PFSK-1 (cell line): Measurements from ENCODE around the gene INTS14.

ENCODE experiments used
- FOXP2 ChIP-seq: optimal IDR thresholded peaks from 2 replicates; pipeline ENCODE3; 2011; ENCODE audit warnings: borderline replicate concordance, control low read depth, inconsistent platforms; ENCODE audit not compliant: insufficient read depth; ENCODE audit errors: extremely low read length, extremely low read depth
- POLR2AphosphoS5 ChIP-seq: IDR thresholded peaks from 2 replicates; pipeline ENCODE4 v1.6.1; 2012; ENCODE audit warnings: low read depth, mild to moderate bottlenecking, control low read depth, low read length, moderate library complexity
- SIN3A ChIP-seq: IDR thresholded peaks from 2 replicates; pipeline ENCODE4 v1.6.1; 2012; ENCODE audit warnings: mild to moderate bottlenecking, low read length, moderate library complexity, borderline replicate concordance; ENCODE audit not compliant: insufficient read depth
- TAF1 ChIP-seq: IDR thresholded peaks from 2 replicates; pipeline ENCODE4 v1.6.1; 2012; ENCODE audit warnings: low read length, control low read depth, borderline replicate concordance; ENCODE audit not compliant: insufficient read depth
- TF ChIP-seq, protein P1 (sequence below), 2 experiments: IDR thresholded peaks; 2 replicates each; pipeline versions ENCODE4 v1.6.1 to v1.8.0; 2011 to 2012; ENCODE audit warnings: low read depth in 2 of 2, low read length in 2 of 2, control low read depth in 1 of 2, inconsistent platforms in 1 of 2, mild to moderate bottlenecking in 1 of 2, moderate library complexity in 1 of 2; ENCODE audit not compliant: insufficient read depth in 1 of 2

The INTS14 gene

DNA sequence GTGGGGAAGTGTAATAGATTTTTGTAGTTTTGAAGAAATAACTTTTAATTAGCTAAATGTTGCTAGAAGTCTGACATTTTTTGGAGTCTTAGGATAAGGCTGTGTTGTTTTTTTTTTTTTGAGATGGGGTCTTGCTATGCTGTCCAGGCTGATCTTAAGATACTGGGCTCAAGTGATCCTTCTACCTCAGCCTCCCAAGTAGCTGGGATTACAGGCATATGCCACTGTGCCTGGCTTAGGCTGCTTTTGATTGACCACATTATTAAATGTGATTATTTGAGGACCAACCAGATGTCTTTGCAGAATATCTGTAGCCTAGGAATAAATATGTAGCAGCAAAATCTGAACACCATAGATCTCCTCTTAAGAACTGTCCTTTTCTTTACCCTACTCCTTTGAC lies 51.0 kb downstream of the INTS14 start:
- TF ChIP-seq FOXP2: no peak
- TF ChIP-seq, protein P1, sequence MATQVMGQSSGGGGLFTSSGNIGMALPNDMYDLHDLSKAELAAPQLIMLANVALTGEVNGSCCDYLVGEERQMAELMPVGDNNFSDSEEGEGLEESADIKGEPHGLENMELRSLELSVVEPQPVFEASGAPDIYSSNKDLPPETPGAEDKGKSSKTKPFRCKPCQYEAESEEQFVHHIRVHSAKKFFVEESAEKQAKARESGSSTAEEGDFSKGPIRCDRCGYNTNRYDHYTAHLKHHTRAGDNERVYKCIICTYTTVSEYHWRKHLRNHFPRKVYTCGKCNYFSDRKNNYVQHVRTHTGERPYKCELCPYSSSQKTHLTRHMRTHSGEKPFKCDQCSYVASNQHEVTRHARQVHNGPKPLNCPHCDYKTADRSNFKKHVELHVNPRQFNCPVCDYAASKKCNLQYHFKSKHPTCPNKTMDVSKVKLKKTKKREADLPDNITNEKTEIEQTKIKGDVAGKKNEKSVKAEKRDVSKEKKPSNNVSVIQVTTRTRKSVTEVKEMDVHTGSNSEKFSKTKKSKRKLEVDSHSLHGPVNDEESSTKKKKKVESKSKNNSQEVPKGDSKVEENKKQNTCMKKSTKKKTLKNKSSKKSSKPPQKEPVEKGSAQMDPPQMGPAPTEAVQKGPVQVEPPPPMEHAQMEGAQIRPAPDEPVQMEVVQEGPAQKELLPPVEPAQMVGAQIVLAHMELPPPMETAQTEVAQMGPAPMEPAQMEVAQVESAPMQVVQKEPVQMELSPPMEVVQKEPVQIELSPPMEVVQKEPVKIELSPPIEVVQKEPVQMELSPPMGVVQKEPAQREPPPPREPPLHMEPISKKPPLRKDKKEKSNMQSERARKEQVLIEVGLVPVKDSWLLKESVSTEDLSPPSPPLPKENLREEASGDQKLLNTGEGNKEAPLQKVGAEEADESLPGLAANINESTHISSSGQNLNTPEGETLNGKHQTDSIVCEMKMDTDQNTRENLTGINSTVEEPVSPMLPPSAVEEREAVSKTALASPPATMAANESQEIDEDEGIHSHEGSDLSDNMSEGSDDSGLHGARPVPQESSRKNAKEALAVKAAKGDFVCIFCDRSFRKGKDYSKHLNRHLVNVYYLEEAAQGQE (IDR thresholded peaks at IDR 0.05; ENCODE audit: insufficient read depth in 1 of 2, low read depth in 2 of 2, low read length in 2 of 2): no peak
- TF ChIP-seq POLR2AphosphoS5: no peak
- TF ChIP-seq SIN3A: no peak
- TF ChIP-seq TAF1: no peak

DNA sequence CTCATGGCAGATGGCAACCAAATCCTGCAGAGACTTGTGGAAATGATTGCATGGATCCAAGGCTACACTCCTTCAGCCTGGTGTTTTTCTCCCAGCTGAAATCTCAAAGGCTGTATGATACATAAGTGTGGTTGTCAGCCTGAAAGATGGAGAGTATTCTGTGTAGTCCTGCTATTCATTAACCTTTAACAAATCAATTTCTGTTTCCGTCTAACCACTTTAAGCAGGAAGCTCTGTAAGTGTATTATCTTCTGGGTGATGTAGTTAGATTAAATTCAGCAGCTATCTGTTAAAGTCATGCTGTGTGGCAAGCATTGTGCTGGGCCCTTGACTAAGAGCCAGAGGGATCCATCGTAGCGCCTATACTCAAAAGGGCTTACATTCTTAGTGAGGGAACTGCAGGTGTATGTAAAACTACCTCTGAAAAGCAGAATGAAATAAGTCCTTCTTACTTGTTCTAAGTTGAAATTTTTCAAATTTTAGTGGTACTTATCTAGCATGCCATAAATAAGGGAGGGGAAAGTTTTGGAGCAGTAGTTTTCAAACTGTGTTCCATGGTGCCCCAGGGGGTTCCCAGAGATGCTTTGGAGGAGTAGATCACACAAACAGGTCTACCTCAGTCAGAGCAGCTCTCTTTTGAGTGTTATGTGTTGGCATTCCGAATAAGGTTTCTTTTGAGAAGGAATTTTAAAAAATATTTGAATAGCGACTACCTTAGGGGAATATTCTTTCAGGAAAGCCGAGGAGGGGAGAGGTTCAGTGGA lies 51.8 kb downstream of the INTS14 start:
- no peak for TF ChIP-seq FOXP2

DNA sequence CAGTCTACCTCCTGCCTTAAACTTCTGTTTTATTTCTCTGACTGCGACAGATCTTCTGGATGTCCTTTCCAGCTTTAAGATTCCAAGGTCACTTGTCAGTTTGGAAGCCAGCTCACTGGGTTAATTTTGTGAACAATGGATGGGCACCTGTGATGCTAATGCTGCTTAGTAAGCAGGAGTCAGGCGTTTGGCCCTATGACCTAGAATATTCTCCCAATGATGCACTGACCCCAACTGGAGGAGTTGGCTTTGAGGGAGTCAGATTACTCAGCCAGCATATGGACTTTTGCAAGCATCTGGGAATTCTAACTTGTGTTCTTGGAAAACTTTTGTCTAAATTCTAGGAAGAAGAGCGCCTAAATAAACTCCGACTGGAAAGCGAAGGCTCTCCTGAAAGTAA lies 52.6 kb downstream of the INTS14 start:
- TF ChIP-seq TAF1: no peak
- no peak for TF ChIP-seq FOXP2
- TF ChIP-seq, protein P1 (IDR thresholded peaks at IDR 0.05; ENCODE audit: insufficient read depth in 1 of 2, low read depth in 2 of 2, low read length in 2 of 2): no peak
- no peak for TF ChIP-seq SIN3A
- no peak for TF ChIP-seq POLR2AphosphoS5

DNA sequence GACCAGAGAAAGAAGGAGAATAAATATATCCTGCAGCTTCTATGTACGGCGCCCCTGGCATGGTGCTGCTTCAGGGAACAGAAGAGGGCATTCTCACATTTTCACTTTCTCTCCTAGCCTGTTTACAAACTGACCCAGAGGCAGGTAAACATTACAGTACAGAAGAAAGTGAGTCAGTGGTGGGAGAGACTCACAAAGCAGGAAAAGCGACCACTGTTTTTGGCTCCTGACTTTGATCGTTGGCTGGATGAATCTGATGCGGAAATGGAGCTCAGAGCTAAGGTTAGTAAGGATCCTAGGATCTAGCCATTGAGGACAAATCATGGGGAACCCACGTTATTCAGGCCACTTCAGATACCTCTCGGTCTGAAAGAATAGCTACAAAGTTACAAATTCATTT lies 54.3 kb downstream of the INTS14 start:
- TF ChIP-seq SIN3A (no peak), FOXP2 (no peak), TAF1 (no peak), POLR2AphosphoS5 (no peak)
- TF ChIP-seq, protein P1 (IDR thresholded peaks at IDR 0.05; ENCODE audit: insufficient read depth in 1 of 2, low read depth in 2 of 2, low read length in 2 of 2): no peak

DNA sequence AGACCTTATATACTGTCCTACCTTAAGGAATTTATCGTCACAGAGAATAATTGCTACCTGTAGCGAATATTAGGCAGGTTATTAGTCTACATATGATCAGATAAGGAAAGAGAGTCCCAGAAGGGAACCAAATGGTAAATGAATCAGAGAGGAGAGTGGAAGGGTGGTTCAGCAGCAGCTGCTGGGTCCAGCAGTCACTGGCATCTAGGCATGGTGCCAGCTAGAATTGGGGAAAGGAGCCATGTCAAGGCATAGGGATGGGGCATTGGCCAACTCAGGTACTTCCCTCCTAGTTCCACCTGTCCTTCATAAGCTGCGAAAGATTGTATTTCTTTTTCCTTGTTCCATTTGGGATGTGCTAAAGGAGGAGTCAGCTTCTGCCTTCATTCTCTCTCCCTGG lies 57.2 kb downstream of the INTS14 start:
- TF ChIP-seq, protein P1 (IDR thresholded peaks at IDR 0.05; ENCODE audit: insufficient read depth in 1 of 2, low read depth in 2 of 2, low read length in 2 of 2): no peak
- TF ChIP-seq FOXP2 (no peak), TAF1 (no peak), SIN3A (no peak), POLR2AphosphoS5 (no peak)
